ENCODE data around the gene EBF3.

DNA sequence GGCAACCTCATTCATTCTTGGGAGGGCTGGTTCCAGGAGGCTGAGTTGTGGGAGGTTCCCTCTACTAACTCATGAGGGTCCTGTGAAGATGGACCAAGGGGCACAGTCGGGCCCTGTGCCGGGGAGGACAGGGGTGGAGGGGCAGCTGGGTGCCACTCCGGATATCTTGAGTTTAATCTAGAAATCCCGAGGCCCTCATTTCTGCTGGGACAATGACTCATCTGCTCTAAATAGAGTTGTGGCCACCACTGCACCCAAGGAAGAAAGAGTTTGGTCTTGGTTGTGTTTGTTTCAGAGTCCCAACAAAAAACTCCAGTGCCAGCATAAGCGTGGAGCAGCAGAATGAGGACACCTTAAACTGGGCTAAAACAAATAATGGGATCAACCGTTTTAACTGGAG lies 82.4 kb downstream of the EBF3 start:
- TF ChIP-seq, protein P1, sequence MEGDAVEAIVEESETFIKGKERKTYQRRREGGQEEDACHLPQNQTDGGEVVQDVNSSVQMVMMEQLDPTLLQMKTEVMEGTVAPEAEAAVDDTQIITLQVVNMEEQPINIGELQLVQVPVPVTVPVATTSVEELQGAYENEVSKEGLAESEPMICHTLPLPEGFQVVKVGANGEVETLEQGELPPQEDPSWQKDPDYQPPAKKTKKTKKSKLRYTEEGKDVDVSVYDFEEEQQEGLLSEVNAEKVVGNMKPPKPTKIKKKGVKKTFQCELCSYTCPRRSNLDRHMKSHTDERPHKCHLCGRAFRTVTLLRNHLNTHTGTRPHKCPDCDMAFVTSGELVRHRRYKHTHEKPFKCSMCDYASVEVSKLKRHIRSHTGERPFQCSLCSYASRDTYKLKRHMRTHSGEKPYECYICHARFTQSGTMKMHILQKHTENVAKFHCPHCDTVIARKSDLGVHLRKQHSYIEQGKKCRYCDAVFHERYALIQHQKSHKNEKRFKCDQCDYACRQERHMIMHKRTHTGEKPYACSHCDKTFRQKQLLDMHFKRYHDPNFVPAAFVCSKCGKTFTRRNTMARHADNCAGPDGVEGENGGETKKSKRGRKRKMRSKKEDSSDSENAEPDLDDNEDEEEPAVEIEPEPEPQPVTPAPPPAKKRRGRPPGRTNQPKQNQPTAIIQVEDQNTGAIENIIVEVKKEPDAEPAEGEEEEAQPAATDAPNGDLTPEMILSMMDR (IDR thresholded peaks at IDR 0.05): no peak
- no peak for TF ChIP-seq POLR2A (IDR thresholded peaks at IDR 0.05)
